Mesothelial cell of epicardium (in vitro differentiated cells): ENCODE results near the gene CLSTN3. TPM values are rescaled to one million over a fixed set of nuclear protein-coding genes. Genes with fewer than 3 reads are reported as not detected.

Experiments
- DNase-seq, 2 experiments: peaks; one replicate each; pipeline ENCODE4 v3.0.0; 2021; ENCODE audit warnings: low spot score in 2 of 2; ENCODE audit not compliant: unreplicated experiment in 2 of 2
- H3K27ac Mint-ChIP-seq: 2 replicates; pipeline ENCODE4 v1.8.0; 2021; ENCODE audit warnings: mixed read lengths
- H3K27me3 Mint-ChIP-seq: 2 replicates; pipeline ENCODE4 v1.8.0; 2021; ENCODE audit warnings: low read depth, mixed read lengths
- H3K36me3 Mint-ChIP-seq: 2 replicates; pipeline ENCODE4 v1.8.0; 2021; ENCODE audit warnings: mixed read lengths
- H3K4me1 Mint-ChIP-seq: 2 replicates; pipeline ENCODE4 v1.8.0; 2021; ENCODE audit warnings: mixed read lengths
- H3K4me3 Mint-ChIP-seq: 2 replicates; pipeline ENCODE4 v1.8.0; 2021; ENCODE audit warnings: mild to moderate bottlenecking, moderate library complexity, mixed read lengths
- H3K9me3 Mint-ChIP-seq: 2 replicates; pipeline ENCODE4 v1.8.0; 2021; ENCODE audit warnings: mixed read lengths
- CTCF ChIP-seq: fragments of 200-600 bp; sonication (generic); IDR thresholded peaks from one replicate; pipeline ENCODE4 v1.5.0; 2021; ENCODE audit warnings: antibody characterized with exemption; ENCODE audit not compliant: unreplicated experiment
- total RNA-seq: library from RNA; stranded (reverse); gene quantifications from 3 replicates; pipeline ENCODE4 v1.2.1, GENCODE V29; 2021

CLSTN3 gene
- total RNA-seq, 1 donor from 2014 or later, result 81.1 TPM

GRCh38 chr12:7143564-7143963 lies 13.4 kb downstream of the CLSTN3 start:
- DNase-seq, result no peak
- Mint-ChIP-seq H3K27ac (no peak overlapping the region), H3K36me3 (peaks cover 53% of the 10 kb centered on the region), H3K27me3 (no peaks in the 10 kb centered on the region), H3K4me3 (no peak overlapping the region), H3K4me1 (no peaks in the 10 kb centered on the region), H3K9me3 (no peaks in the 10 kb centered on the region)
- TF ChIP-seq CTCF, result no peak

- no peak overlapping the region for H3K4me3 Mint-ChIP-seq
- no peaks in the 10 kb centered on the region for H3K9me3 Mint-ChIP-seq
- no peaks in the 10 kb centered on the region for H3K27me3 Mint-ChIP-seq
- DNase-seq, result no peak
- peaks cover 52% of the 10 kb centered on the region for H3K36me3 Mint-ChIP-seq
- peak; percentile 25 for TF ChIP-seq CTCF
- no peak overlapping the region for H3K27ac Mint-ChIP-seq
- H3K4me1 Mint-ChIP-seq, result no peaks in the 10 kb centered on the region
These were observed 14.4 kb downstream of the CLSTN3 start for GRCh38 chr12:7144414-7145120.

GRCh38 chr12:7145671-7146070 lies 15.5 kb downstream of the CLSTN3 start:
- Mint-ChIP-seq H3K9me3 (no peaks in the 10 kb centered on the region), H3K4me1 (no peaks in the 10 kb centered on the region), H3K4me3 (no peak overlapping the region), H3K27me3 (no peaks in the 10 kb centered on the region), H3K36me3 (peaks cover 57% of the 10 kb centered on the region), H3K27ac (no peak overlapping the region)
- DNase-seq, result no peak
- TF ChIP-seq CTCF, result no peak

GRCh38 chr12:7146228-7146627 lies 16.1 kb downstream of the CLSTN3 start:
- peaks cover 55% of the 10 kb centered on the region for H3K36me3 Mint-ChIP-seq
- H3K27ac Mint-ChIP-seq, result no peak overlapping the region
- TF ChIP-seq CTCF, result no peak
- no peaks in the 10 kb centered on the region for H3K27me3 Mint-ChIP-seq
- no peak overlapping the region for H3K4me3 Mint-ChIP-seq
- no peaks in the 10 kb centered on the region for H3K9me3 Mint-ChIP-seq
- no peak for DNase-seq
- H3K4me1 Mint-ChIP-seq, result no peaks in the 10 kb centered on the region

GRCh38 chr12:7146906-7147305 lies 16.7 kb downstream of the CLSTN3 start:
- TF ChIP-seq CTCF, result no peak
- Mint-ChIP-seq H3K4me3 (no peak overlapping the region), H3K4me1 (no peaks in the 10 kb centered on the region), H3K27me3 (no peaks in the 10 kb centered on the region), H3K36me3 (peaks cover 48% of the 10 kb centered on the region), H3K9me3 (no peaks in the 10 kb centered on the region), H3K27ac (no peak overlapping the region)
- no peak for DNase-seq
